GM12874 (cell line): ENCODE measurements around the gene GRK2.

Experiments
- TF ChIP-seq, protein P1 (sequence below): IDR thresholded peaks from 2 replicates; pipeline ENCODE4 v1.5.1; 2011; ENCODE audit warnings: low read depth, mild to moderate bottlenecking, control low read depth, low read length, moderate library complexity; ENCODE audit not compliant: insufficient read depth

Gene GRK2

DNA sequence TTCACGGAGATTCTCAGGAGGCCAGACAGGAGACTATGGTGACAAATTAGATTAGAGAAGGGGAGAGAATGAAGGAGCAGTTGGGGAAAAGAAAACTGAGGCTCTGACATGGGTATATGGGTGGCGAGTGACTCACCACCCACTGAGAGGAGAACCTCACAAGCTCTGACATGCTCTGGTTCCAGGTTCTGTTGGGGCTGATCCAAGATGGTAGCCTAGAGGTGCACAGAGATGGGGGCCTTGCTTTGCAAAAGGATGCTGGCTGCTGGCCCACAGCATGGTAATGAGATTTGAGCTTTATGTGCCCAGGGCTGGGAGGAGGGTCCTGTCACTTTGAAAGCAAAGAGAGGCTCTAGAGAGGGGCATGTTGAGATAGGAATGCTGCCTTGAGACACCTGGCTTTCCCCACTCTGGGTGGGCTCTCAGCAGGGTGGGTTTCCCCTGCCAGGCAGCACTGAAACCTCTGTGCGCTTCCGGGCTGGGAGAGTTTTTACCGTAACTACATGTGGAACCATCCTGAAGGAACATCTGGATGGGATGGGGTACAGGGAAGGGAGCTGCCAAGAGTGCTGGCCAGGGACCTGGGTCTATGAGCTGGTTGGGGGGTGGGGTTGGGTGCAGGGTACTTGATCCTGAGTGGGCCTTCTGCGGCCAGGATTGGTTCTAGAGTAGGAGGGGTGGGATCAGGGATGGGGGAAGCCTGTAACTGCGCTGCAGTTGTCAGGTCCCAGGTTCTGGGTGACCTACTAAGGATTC, 1.2 kb upstream of the GRK2 start:
- TF ChIP-seq, protein P1, sequence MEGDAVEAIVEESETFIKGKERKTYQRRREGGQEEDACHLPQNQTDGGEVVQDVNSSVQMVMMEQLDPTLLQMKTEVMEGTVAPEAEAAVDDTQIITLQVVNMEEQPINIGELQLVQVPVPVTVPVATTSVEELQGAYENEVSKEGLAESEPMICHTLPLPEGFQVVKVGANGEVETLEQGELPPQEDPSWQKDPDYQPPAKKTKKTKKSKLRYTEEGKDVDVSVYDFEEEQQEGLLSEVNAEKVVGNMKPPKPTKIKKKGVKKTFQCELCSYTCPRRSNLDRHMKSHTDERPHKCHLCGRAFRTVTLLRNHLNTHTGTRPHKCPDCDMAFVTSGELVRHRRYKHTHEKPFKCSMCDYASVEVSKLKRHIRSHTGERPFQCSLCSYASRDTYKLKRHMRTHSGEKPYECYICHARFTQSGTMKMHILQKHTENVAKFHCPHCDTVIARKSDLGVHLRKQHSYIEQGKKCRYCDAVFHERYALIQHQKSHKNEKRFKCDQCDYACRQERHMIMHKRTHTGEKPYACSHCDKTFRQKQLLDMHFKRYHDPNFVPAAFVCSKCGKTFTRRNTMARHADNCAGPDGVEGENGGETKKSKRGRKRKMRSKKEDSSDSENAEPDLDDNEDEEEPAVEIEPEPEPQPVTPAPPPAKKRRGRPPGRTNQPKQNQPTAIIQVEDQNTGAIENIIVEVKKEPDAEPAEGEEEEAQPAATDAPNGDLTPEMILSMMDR: no peak

DNA sequence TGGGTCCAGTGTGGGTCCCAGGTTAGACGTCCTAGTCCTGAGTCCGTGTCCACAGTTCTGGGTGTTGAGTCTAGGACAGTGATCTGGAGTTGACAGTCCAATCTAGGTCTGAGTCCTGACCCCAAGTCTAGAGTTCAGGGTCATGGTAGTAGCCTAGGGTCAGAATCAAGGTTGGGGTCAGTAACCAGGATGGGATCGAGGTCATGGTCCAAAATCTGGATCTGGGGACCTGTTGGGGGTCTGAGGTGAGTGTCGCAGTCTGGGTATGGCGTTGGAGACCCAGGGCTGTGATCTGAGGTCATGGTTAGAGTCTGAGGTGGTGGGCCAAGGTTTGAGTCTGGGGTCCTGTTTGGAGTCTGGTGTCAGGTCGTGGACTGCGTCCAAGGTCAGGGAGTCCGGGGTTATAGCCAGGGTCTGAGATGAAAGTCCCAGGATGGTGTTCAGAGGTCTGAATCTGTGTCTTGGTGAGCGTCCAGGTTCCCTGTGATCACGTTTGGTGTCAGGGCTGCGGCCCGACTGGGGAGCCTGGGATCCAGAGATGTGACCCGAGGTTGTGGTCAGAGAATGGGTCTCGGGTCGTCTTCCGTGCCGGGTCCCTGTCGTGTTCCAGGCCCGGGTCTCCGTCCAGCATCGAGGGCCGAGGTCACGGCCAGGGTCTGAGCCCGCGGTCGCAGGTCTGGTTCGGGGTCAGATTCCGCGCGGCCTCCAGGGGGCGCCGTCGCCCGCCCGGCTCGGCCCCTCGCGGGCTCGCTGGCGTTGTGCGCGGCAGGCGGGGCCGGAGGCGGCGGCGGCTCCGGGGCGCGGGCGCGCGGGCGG, 432 bp upstream of the GRK2 start:
- TF ChIP-seq, protein P1: peak; percentile 89

DNA sequence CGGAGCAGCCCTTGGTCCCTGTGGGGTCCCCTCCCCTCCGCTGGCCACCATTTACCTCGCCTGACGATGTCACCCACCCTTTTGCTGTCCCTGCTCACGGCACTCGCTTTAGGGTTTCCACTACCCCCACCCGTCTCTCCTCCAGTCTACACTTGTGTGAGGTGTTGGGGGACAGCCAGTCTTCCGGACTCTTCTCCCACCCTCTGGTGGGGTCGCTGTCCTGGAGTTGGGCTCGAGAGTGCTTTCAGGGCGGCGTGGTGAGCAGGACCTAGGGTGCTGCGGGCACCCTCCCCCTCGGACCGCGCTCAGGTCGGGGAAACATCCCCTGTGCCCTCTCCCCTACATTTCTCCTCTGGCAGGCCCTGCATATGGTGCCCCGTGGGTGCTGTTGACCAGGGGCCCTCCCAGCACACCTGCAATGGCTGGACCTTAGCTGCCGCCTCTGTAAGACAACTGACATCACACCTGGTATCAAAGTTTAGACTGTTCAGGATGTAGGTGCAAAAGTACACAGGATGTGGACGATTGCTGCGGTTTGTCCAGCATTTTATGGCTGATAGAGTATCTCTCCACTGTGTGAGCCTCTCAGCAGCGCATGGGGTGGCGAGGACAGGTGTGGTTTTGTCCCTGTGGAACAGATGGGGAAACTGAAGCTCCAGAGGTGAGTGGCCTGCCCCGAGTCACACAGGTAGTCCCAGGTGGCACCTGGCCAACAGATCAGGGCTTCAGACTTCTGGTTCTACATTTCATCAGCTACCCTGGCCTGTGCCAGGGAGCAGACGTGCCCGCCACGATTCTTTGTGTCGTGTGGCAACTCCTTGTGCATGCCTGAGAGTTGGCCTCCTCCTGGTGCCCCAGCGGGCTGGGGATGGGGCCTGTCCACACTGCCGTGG, 1.2 kb downstream of the GRK2 start:
- TF ChIP-seq, protein P1: no peak

DNA sequence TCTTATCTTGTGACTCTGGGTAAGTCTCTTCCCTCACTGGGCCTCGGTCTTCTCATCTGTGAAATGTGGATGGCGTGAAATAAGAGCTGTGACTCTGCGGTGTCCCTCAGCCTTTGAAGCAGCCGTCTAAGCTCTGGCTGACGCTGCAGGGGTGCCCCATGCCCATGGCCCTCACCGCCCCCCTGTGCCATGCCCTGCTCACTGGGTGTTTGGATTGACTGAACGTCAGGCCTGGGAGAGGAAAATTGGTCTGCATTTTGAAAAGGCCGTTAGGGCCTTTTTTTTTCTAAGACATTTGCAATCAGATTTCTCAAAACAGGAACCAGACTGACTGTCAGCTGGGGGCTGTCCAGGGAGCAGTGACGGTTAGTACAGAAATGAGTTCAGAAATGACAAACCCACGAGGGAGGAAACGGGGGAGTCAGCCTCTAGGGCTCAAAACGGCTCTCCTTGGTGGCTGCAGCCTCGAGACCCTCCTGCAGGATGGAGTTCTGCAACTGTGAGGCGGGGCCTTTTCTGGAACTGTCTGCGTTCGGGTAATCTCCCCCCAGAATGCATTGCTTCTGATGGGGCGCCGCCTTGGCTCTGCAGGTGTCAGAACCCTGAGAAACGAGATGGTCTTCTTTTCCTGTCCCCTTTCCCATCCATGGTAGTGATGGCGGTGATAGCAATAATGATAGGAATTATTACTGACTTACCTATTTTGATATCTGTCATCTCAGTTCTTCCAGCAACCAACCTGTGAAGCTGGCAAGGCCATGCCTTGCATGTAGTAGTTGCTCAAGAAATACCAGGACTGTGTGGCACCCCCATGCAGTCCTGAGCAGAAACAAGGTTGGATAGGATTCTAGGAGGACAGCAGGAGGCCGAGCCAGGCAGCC, 2.0 kb downstream of the GRK2 start:
- TF ChIP-seq, protein P1: no peak

DNA sequence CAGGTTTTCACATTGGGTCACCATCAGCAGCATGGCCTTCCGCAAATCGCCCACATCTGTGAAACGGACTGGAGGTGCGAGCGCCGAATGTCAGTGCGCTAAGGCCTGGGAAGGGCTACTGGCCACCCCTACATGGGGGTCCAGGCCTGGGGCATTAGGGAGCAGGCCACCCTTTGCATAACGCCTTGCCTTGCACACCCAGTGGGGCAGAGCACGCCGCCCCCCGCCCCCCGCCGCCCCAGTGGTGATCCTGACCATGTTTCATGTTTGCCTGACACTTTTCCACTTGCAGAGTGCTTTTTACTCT, 2.6 kb downstream of the GRK2 start:
- TF ChIP-seq, protein P1: no peak

DNA sequence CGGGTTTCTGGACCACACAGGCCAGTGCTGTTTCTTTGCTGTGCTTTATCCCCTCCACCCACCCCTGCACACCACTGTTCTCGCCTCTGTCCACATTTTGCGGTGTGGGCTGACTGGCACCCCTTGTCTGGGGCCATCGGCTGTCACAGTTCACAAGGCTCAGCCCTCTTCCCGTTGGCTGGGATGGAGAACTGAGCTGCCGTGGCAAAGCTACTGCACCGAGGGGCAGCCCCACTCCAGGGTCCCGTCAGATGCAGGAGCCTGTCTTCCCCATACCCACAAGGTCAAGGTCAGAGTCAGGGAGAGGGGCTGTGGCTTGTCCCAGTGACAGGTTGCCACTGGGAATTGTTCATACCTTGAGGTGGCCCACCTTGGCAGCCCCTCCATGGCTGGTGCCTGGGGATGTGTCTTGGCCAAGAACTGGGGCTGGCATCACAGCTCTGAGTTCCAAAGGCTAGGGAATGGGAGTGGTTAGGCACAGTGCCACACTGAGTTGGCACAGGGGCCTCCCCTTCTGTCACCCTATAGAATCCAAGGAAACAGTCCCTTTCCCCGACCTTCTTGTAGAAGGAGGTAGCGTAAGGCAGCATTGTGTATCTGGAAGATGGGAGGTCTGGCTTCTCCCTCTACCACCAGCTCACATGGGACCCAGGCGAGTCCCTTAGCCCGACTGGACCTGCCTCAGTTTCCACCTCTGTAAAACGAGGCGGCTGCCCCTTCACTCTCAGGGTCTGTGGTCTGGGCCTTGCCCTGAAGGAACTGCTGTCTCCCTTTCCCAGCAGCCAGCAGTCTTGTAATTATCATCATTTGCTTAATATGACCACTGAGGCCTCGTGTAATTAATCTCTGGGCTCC, 3.4 kb downstream of the GRK2 start:
- TF ChIP-seq, protein P1: no peak
